ENCODE measurements around the gene SLC66A1. TPM values are rescaled to one million over a fixed set of nuclear protein-coding genes. Genes with fewer than 3 reads are reported as not detected.

Gene SLC66A1
- total RNA-seq, 1 donor from 2014 or later = 4.8 TPM

GRCh38 chr1:19327736-19328135 is 15.6 kb downstream of the SLC66A1 start:
- TF ChIP-seq CTCF (IDR thresholded peaks at IDR 0.05) (no peak), EZH2phosphoT487 (IDR thresholded peaks at IDR 0.05) (no peak), EZH2 (IDR thresholded peaks at IDR 0.05) (no peak)
- H3F3A ChIP-seq (ENCODE audit: low read depth) = no peaks in the 10 kb centered on the region
- H3K4me1 ChIP-seq = no peaks in the 10 kb centered on the region
- no peak overlapping the region for H3K27ac ChIP-seq
- no peak overlapping the region for H2AFZ ChIP-seq (replicated peaks)
- H3K27ac Mint-ChIP-seq = no peak overlapping the region
- no peak for DNase-seq (ENCODE audit: low spot score)
- H3K79me2 ChIP-seq (ENCODE audit: low read depth) = no peaks in the 10 kb centered on the region
- H3K4me3 Mint-ChIP-seq = no peak overlapping the region
- no peaks in the 10 kb centered on the region for H3K27me3 ChIP-seq
- H3K9ac ChIP-seq = no peak overlapping the region
- H3K4me3 ChIP-seq = no peak overlapping the region
- H3K9me3 Mint-ChIP-seq = no peaks in the 10 kb centered on the region
- no peaks in the 10 kb centered on the region for H3K36me3 ChIP-seq
- H3K4me2 ChIP-seq = no peak overlapping the region
- no peaks in the 10 kb centered on the region for H3K27me3 Mint-ChIP-seq (ENCODE audit: insufficient read depth, low read depth)
- H4K20me1 ChIP-seq (ENCODE audit: low read depth) = no peaks in the 10 kb centered on the region
- H3K36me3 Mint-ChIP-seq = peaks cover 3% of the 10 kb centered on the region
- H3K4me1 Mint-ChIP-seq = no peaks in the 10 kb centered on the region
- no peaks in the 10 kb centered on the region for H3K9me3 ChIP-seq (ENCODE audit: low read depth)

DNA sequence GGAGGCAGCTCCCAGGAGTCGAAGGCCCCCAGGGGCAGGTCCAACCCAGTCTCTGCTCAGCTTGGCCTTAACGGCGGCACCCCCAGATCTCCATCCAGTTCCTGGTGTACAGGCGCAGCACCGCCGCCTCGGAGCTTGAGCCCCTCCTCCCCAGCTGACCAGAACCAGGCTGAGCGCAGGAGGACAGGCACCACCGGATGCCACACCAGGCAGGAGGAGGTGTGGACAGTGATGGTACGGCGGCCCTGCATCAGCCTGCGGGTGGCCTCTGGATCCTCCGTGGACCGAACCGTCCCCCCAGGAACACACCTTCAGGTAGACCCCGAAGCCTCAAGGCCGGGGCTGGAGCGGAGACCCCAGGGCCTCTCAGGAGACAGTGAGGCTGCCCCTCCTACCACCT is 16.4 kb downstream of the SLC66A1 start:
- no peaks in the 10 kb centered on the region for H3K36me3 ChIP-seq

GRCh38 chr1:19329188-19329587 is 17.1 kb downstream of the SLC66A1 start:
- Histone ChIP-seq H3K4me1 (no peaks in the 10 kb centered on the region), H3K79me2 (ENCODE audit: low read depth) (no peaks in the 10 kb centered on the region), H4K20me1 (ENCODE audit: low read depth) (no peaks in the 10 kb centered on the region), H3F3A (ENCODE audit: low read depth) (no peaks in the 10 kb centered on the region), H3K9me3 (ENCODE audit: low read depth) (no peaks in the 10 kb centered on the region), H3K27ac (no peak overlapping the region), H3K36me3 (no peaks in the 10 kb centered on the region), H3K4me2 (no peak overlapping the region), H3K27me3 (no peaks in the 10 kb centered on the region), H3K9ac (no peak overlapping the region), H3K4me3 (no peak overlapping the region), H2AFZ (replicated peaks) (no peak overlapping the region)
- Mint-ChIP-seq H3K4me3 (no peak overlapping the region), H3K27me3 (ENCODE audit: insufficient read depth, low read depth) (no peaks in the 10 kb centered on the region), H3K36me3 (peaks cover 3% of the 10 kb centered on the region), H3K27ac (no peak overlapping the region), H3K9me3 (no peaks in the 10 kb centered on the region), H3K4me1 (no peaks in the 10 kb centered on the region)
- DNase-seq (ENCODE audit: low spot score) = no peak
- TF ChIP-seq EZH2 (IDR thresholded peaks at IDR 0.05) (no peak), EZH2phosphoT487 (IDR thresholded peaks at IDR 0.05) (no peak), CTCF (IDR thresholded peaks at IDR 0.05) (no peak)

More for the DNA sequence above, 16.4 kb downstream of the SLC66A1 start:
- Histone ChIP-seq H3K9me3 (ENCODE audit: low read depth) (no peaks in the 10 kb centered on the region), H3K4me2 (no peak overlapping the region), H3K27me3 (no peaks in the 10 kb centered on the region), H3K9ac (no peak overlapping the region), H3K79me2 (ENCODE audit: low read depth) (no peaks in the 10 kb centered on the region), H3K27ac (no peak overlapping the region), H3K4me3 (no peak overlapping the region), H3K4me1 (no peaks in the 10 kb centered on the region), H4K20me1 (ENCODE audit: low read depth) (no peaks in the 10 kb centered on the region), H3F3A (ENCODE audit: low read depth) (no peaks in the 10 kb centered on the region), H2AFZ (replicated peaks) (no peak overlapping the region)
- peaks cover 3% of the 10 kb centered on the region for H3K36me3 Mint-ChIP-seq
- no peak for DNase-seq (ENCODE audit: low spot score)
- TF ChIP-seq CTCF (IDR thresholded peaks at IDR 0.05) = no peak
- no peak for TF ChIP-seq EZH2 (IDR thresholded peaks at IDR 0.05)
- no peak for TF ChIP-seq EZH2phosphoT487 (IDR thresholded peaks at IDR 0.05)
- H3K27me3 Mint-ChIP-seq (ENCODE audit: insufficient read depth, low read depth) = no peaks in the 10 kb centered on the region
- H3K27ac Mint-ChIP-seq = no peak overlapping the region
- no peaks in the 10 kb centered on the region for H3K4me1 Mint-ChIP-seq
- H3K4me3 Mint-ChIP-seq = no peak overlapping the region
- H3K9me3 Mint-ChIP-seq = no peaks in the 10 kb centered on the region
